ENCODE data around the gene KIF21A.

The KIF21A gene

GRCh38 chr12:39401459-39401858 is 41.5 kb downstream of the KIF21A start:
- H3K4me3 ChIP-seq (ENCODE audit: low read length), result no peak overlapping the region
- no peak for TF ChIP-seq CTCF (conservative IDR thresholded peaks at IDR 0.05; ENCODE audit: low read length)
- DNase-seq (ENCODE audit: low read depth), result peak; percentile 33

- DNase-seq (ENCODE audit: low read depth), result no peak
- no peak overlapping the region for H3K4me3 ChIP-seq (ENCODE audit: low read length)
- TF ChIP-seq CTCF (conservative IDR thresholded peaks at IDR 0.05; ENCODE audit: low read length), result no peak
Measured at GRCh38 chr12:39395866-39396265, 47.1 kb downstream of the KIF21A start.

- TF ChIP-seq CTCF (conservative IDR thresholded peaks at IDR 0.05; ENCODE audit: low read length), result no peak
- H3K4me3 ChIP-seq (ENCODE audit: low read length), result no peak overlapping the region
- no peak for DNase-seq (ENCODE audit: low read depth)
Measured at GRCh38 chr12:39393890-39394289, 49.0 kb downstream of the KIF21A start.

- H3K4me3 ChIP-seq (ENCODE audit: low read length), result no peak overlapping the region
- no peak for TF ChIP-seq CTCF (conservative IDR thresholded peaks at IDR 0.05; ENCODE audit: low read length)
- no peak for DNase-seq (ENCODE audit: low read depth)
Measured at GRCh38 chr12:39393179-39393578, 49.7 kb downstream of the KIF21A start.

GRCh38 chr12:39392154-39392925 is 50.6 kb downstream of the KIF21A start:
- no peak overlapping the region for H3K4me3 ChIP-seq (ENCODE audit: low read length)
- no peak for TF ChIP-seq CTCF (conservative IDR thresholded peaks at IDR 0.05; ENCODE audit: low read length)
- DNase-seq (ENCODE audit: low read depth), result no peak

- DNase-seq (ENCODE audit: low read depth), result no peak
- H3K4me3 ChIP-seq (ENCODE audit: low read length), result no peak overlapping the region
- TF ChIP-seq CTCF (conservative IDR thresholded peaks at IDR 0.05; ENCODE audit: low read length), result no peak
Measured at GRCh38 chr12:39390752-39391151, 52.2 kb downstream of the KIF21A start.

GRCh38 chr12:39389399-39390150 is 53.3 kb downstream of the KIF21A start:
- TF ChIP-seq CTCF (conservative IDR thresholded peaks at IDR 0.05; ENCODE audit: low read length), result no peak
- DNase-seq (ENCODE audit: low read depth), result no peak
- no peak overlapping the region for H3K4me3 ChIP-seq (ENCODE audit: low read length)
